Neural progenitor cell (in vitro differentiated cells): ENCODE measurements around the gene WNK1.

Source experiments
- CTCF ChIP-seq: fragments of 200-600 bp; sonication (generic); IDR thresholded peaks from 2 replicates; pipeline ENCODE4 v1.5.1; 2017; ENCODE audit warnings: antibody characterized with exemption, mild to moderate bottlenecking
- EZH2 ChIP-seq: fragments of 200-600 bp; sonication (generic); IDR thresholded peaks from 2 replicates; pipeline ENCODE4 v1.6.1; 2017; ENCODE audit warnings: antibody characterized with exemption, mild to moderate bottlenecking, moderate library complexity

GRCh38 chr12:920676-921075, 168.3 kb downstream of the WNK1 start:
- TF ChIP-seq CTCF (no peak), EZH2 (no peak)
